Femur (tissue), 1 donor: Measurements from ENCODE around the gene TRAP1.
"Not testable (repeated sequence)": the region's sequence is repeated elsewhere in the genome, so short reads cannot be mapped to it uniquely, and the experiment has no call there.

ENCODE experiments used
- DNase-seq: peaks from one replicate; pipeline ENCODE4 v3.0.0-alpha.2; 2017

Gene TRAP1

GRCh38 chr16:3735541-3735940 is 18.2 kb upstream of the TRAP1 start:
- DNase-seq, result no peak

- DNase-seq, result no peak
These were observed 17.5 kb upstream of the TRAP1 start for GRCh38 chr16:3734758-3735221.

- DNase-seq, result no peak
These were observed 16.9 kb upstream of the TRAP1 start for GRCh38 chr16:3734084-3734757.

- DNase-seq, result no peak
These were observed 14.8 kb upstream of the TRAP1 start for GRCh38 chr16:3732171-3732570.

- no peak for DNase-seq
These were observed 14.0 kb upstream of the TRAP1 start for GRCh38 chr16:3731126-3731935.

GRCh38 chr16:3730161-3731125 is 13.1 kb upstream of the TRAP1 start:
- DNase-seq, result no peak

- DNase-seq, result no peak
These were observed 12.1 kb upstream of the TRAP1 start for GRCh38 chr16:3729161-3730112.

- DNase-seq, result no peak
These were observed 11.3 kb upstream of the TRAP1 start for GRCh38 chr16:3728424-3729160.

GRCh38 chr16:3727806-3728381 is 10.6 kb upstream of the TRAP1 start:
- no peak for DNase-seq

- no peak for DNase-seq
These were observed 8.8 kb upstream of the TRAP1 start for GRCh38 chr16:3726021-3726687.

- no peak for DNase-seq
These were observed 8.0 kb upstream of the TRAP1 start for GRCh38 chr16:3725276-3725675.

- DNase-seq, result no peak
These were observed 5.2 kb upstream of the TRAP1 start for GRCh38 chr16:3722508-3722907.

- no peak for DNase-seq
These were observed 3.1 kb upstream of the TRAP1 start for GRCh38 chr16:3720418-3720817.

GRCh38 chr16:3718628-3719027 is 1.3 kb upstream of the TRAP1 start:
- DNase-seq, result no peak

- DNase-seq, result no peak
These were observed 681 bp upstream of the TRAP1 start for GRCh38 chr16:3718019-3718391.

GRCh38 chr16:3716831-3717234 is 491 bp downstream of the TRAP1 start:
- no peak for DNase-seq

- DNase-seq, result no peak
These were observed 1.9 kb downstream of the TRAP1 start for GRCh38 chr16:3715430-3715829.

GRCh38 chr16:3714378-3714777 is 2.9 kb downstream of the TRAP1 start:
- DNase-seq, result not testable (repeated sequence)

GRCh38 chr16:3713587-3714242 is 3.6 kb downstream of the TRAP1 start:
- no peak for DNase-seq
